B cell (primary cell): ENCODE results near the gene TET2. TPM values are rescaled to one million over a fixed set of nuclear protein-coding genes. Genes with fewer than 3 reads are reported as not detected.

Experiments used
- ATAC-seq: fragments of 200-7000 bp; cut with Tn5 transposase; one replicate; pipeline ENCODE4 v1.10.0; 2021; ENCODE audit warnings: low read depth, mild to moderate bottlenecking, moderate number of reproducible peaks, moderate library complexity
- CTCF ChIA-PET: fragments of 350-600 bp; sonication (Branson Sonifier 250); formaldehyde crosslinking; loops from one replicate; lab custom pipeline; 2021; ENCODE audit warnings: antibody characterized with exemption, inconsistent platforms; lab: Charles Lee
- POLR2A ChIA-PET: fragments of 350-600 bp; sonication (Branson Sonifier 250); formaldehyde crosslinking; loops from one replicate; lab custom pipeline; 2021; ENCODE audit warnings: antibody characterized with exemption; lab: Charles Lee
- DNase-seq: peaks from one replicate; pipeline ENCODE4 v3.0.0; 2013
- H2AFZ ChIP-seq: 2 replicates; pipeline ENCODE4 v1.6.1; 2012; ENCODE audit warnings: mild to moderate bottlenecking, low read depth, low read length; ENCODE audit not compliant: insufficient read depth, poor library complexity, severe bottlenecking
- H3K27ac ChIP-seq, 2 donors: 1 replicate in 1 of 2; 2 replicates in 1 of 2; pipeline ENCODE4 v1.5.1; 2012 to 2013; ENCODE audit warnings: low read length in 2 of 2, mild to moderate bottlenecking in 2 of 2, moderate library complexity in 1 of 2
- H3K27me3 ChIP-seq, 4 experiments: fragments of 200-600 bp in 1 of 4; sonication (generic) in 1 of 4; replicated peaks in 1 of 4; 1 replicate in 2 of 4; 2 replicates in 2 of 4; pipeline versions ENCODE4 v1.6.1 to v1.7.0; 2013 to 2016; ENCODE audit warnings: low read length in 3 of 4, mild to moderate bottlenecking in 2 of 4, mixed read lengths in 1 of 4, moderate library complexity in 1 of 4; ENCODE audit not compliant: insufficient read depth in 4 of 4, control insufficient read depth in 3 of 4; ENCODE audit errors: control extremely low read depth in 1 of 4
- H3K36me3 ChIP-seq, 2 experiments: replicated peaks in 1 of 2; 1 replicate in 1 of 2; 2 replicates in 1 of 2; pipeline versions ENCODE4 v1.6.1 to v1.7.1; 2013; ENCODE audit warnings: low read length in 1 of 2; ENCODE audit not compliant: insufficient read depth in 2 of 2, control insufficient read depth in 1 of 2; ENCODE audit errors: control extremely low read depth in 1 of 2, extremely low read depth in 1 of 2
- H3K4me1 ChIP-seq, 2 donors: fragments of 200-600 bp in 1 of 2; sonication (generic) in 1 of 2; 1 replicate in 1 of 2; 2 replicates in 1 of 2; pipeline versions ENCODE4 v1.5.1 to v1.6.1; 2013 to 2017; ENCODE audit warnings: low read length in 2 of 2; ENCODE audit not compliant: control insufficient read depth in 2 of 2, insufficient read depth in 2 of 2
- H3K4me2 ChIP-seq: replicated peaks from 2 replicates; pipeline ENCODE3; 2012; ENCODE audit warnings: mild to moderate bottlenecking, low read depth, low read length; ENCODE audit not compliant: poor library complexity, severe bottlenecking
- H3K4me3 ChIP-seq, 5 experiments: fragments of 200-600 bp in 1 of 5; sonication (generic) in 1 of 5; 1 replicate in 3 of 5; 2 replicates in 2 of 5; pipeline versions ENCODE4 v1.5.1 to v1.7.0; 2011 to 2016; ENCODE audit warnings: low read length in 4 of 5, mild to moderate bottlenecking in 4 of 5, low read depth in 2 of 5, control low read depth in 1 of 5, moderate library complexity in 1 of 5; ENCODE audit not compliant: insufficient read depth in 1 of 5; ENCODE audit errors: control extremely low read depth in 1 of 5, extremely low read depth in 1 of 5
- H3K79me2 ChIP-seq: fragments of 200-600 bp; sonication (generic); one replicate; pipeline ENCODE4 v1.6.0; 2016; ENCODE audit warnings: low read length; ENCODE audit not compliant: control insufficient read depth, insufficient read depth
- H3K9ac ChIP-seq: fragments of 200-600 bp; sonication (generic); 2 replicates; pipeline ENCODE4 v1.6.1; 2017; ENCODE audit warnings: mild to moderate bottlenecking, low read length, moderate library complexity
- H3K9me3 ChIP-seq, 3 donors: one replicate each; pipeline versions ENCODE4 v1.6.1 to v1.7.1; 2013; ENCODE audit warnings: low read length in 2 of 3; ENCODE audit not compliant: control insufficient read depth in 2 of 3, insufficient read depth in 1 of 3; ENCODE audit errors: control extremely low read depth in 1 of 3
- H4K20me1 ChIP-seq: 2 replicates; pipeline ENCODE4 v1.6.0; 2012; ENCODE audit warnings: mild to moderate bottlenecking, low read length; ENCODE audit not compliant: insufficient read depth, control insufficient read depth, poor library complexity, severe bottlenecking
- H3K27ac Mint-ChIP-seq: one replicate; pipeline ENCODE4 v1.8.0; 2021; ENCODE audit warnings: mixed read lengths
- H3K27me3 Mint-ChIP-seq: one replicate; pipeline ENCODE4 v1.8.0; 2021; ENCODE audit warnings: mixed read lengths
- H3K4me1 Mint-ChIP-seq: one replicate; pipeline ENCODE4 v1.8.0; 2021; ENCODE audit warnings: mixed read lengths
- H3K4me3 Mint-ChIP-seq: one replicate; pipeline ENCODE4 v1.8.0; 2021; ENCODE audit warnings: mixed read lengths
- H3K9me3 Mint-ChIP-seq: one replicate; pipeline ENCODE4 v1.8.0; 2022; ENCODE audit warnings: mixed read lengths; ENCODE audit not compliant: insufficient read depth
- EZH2 ChIP-seq: IDR thresholded peaks from 2 replicates; pipeline ENCODE4 v1.6.1; 2012; ENCODE audit warnings: borderline replicate concordance, low read depth, mild to moderate bottlenecking, moderate library complexity, low read length; ENCODE audit not compliant: insufficient read depth, poor library complexity, severe bottlenecking
- WGBS: methylation state at CpG from one replicate; pipeline ENCODE4 v1.1.5; 2013; ENCODE audit warnings: missing lambda C conversion rate; ENCODE audit not compliant: insufficient coverage; 5-methylcytosine and 5-hydroxymethylcytosine counted together
- intact Hi-C: fragments of 100-400 bp; cut with micrococcal nuclease; formaldehyde crosslinking; loops from one replicate; pipeline ENCODE4 v1.10.0; 2022
- polyA plus RNA-seq: library from polyadenylated mRNA; depleted of rRNA; stranded (reverse); fragments of >200 nt; gene quantifications from 2 replicates; pipeline ENCODE4 v1.2.3, GENCODE V29; 2012
- total RNA-seq, 2 donors: library from RNA; stranded (reverse); fragments of 120-200 nt in 1 of 2; gene quantifications; 1 replicate in 1 of 2; 2 replicates in 1 of 2; pipeline versions ENCODE4 v1.2.3 to v1.2.4, GENCODE V29; 2013 to 2022
- TF ChIP-seq, protein P1 (sequence below): fragments of 200-600 bp; IDR thresholded peaks from one replicate; pipeline ENCODE4 v1.8.0; 2022; ENCODE audit warnings: antibody characterized with exemption, mild to moderate bottlenecking

TET2 gene
- total and polyA plus RNA-seq, 2 donors (not counting 1 experiment from before 2014, with no cell fraction given), result 7.1 to 56.8 TPM

DNA sequence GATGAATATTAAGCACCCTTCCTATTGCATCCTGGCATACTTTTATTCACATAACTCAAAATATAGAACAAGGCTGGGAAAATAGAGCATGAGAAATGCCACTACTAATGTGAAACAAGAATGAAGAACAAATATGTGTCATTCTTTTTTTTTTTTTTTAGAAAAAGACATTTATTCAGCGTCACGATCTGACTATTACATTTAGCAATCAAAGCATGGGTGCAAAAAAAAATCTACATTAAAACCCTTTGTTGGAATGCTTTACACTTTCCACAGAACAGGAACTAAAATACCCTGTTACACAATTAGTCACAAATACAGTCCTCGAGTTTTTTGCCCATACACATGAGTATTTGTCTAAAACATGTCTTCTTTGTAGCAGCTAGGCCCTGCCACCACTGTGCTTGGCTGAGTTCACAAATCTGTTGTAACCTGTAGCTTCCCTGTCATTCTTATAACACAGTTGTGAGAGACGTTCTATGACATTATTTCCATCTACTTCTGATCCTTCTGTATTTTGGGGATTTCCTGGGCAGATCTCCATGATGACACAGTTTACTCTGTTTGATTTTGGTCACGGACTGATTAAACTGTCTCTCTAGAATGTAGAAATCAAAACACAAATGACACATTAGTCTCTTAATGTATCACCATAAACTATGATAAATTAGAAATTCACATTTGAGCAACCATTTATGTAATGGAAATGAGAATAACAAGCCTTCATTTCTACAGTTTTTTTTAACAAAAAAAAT, 9.4 kb upstream of the TET2 start:
- Histone ChIP-seq H2AFZ (no peak overlapping the region), H3K79me2 (no peaks in the 10 kb centered on the region), H4K20me1 (no peaks in the 10 kb centered on the region), H3K4me3 (no peak overlapping the region), H3K27ac (no peak overlapping the region), H3K9me3 (no peaks in the 10 kb centered on the region), H3K36me3 (no peaks in the 10 kb centered on the region), H3K4me1 (peaks cover 0 to 5% of the 10 kb centered on the region in 2 donors), H3K9ac (no peak overlapping the region), H3K27me3 (no peaks in the 10 kb centered on the region), H3K4me2 (no peak overlapping the region)
- TF ChIP-seq, protein P1, sequence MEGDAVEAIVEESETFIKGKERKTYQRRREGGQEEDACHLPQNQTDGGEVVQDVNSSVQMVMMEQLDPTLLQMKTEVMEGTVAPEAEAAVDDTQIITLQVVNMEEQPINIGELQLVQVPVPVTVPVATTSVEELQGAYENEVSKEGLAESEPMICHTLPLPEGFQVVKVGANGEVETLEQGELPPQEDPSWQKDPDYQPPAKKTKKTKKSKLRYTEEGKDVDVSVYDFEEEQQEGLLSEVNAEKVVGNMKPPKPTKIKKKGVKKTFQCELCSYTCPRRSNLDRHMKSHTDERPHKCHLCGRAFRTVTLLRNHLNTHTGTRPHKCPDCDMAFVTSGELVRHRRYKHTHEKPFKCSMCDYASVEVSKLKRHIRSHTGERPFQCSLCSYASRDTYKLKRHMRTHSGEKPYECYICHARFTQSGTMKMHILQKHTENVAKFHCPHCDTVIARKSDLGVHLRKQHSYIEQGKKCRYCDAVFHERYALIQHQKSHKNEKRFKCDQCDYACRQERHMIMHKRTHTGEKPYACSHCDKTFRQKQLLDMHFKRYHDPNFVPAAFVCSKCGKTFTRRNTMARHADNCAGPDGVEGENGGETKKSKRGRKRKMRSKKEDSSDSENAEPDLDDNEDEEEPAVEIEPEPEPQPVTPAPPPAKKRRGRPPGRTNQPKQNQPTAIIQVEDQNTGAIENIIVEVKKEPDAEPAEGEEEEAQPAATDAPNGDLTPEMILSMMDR, result no peak
- no peak for TF ChIP-seq EZH2
- DNase-seq, result no peak
- CTCF ChIA-PET, result interaction anchor here (1.4 to 1.6 kb wide), 2 partner anchors 60 to 336 kb away, joined by 4 read pairs; partner anchors contain the start of gene PPA2
- no peak overlapping the region for H3K4me3 Mint-ChIP-seq
- POLR2A ChIA-PET, result no interaction called here
- no peak for ATAC-seq
- H3K9me3 Mint-ChIP-seq, result no peaks in the 10 kb centered on the region
- intact Hi-C loops, result no loop called here
- no peak overlapping the region for H3K27ac Mint-ChIP-seq
- H3K4me1 Mint-ChIP-seq, result no peaks in the 10 kb centered on the region
- no peaks in the 10 kb centered on the region for H3K27me3 Mint-ChIP-seq
- no CpG with 5 or more reads among the region's 5 CpGs for WGBS

GRCh38 chr4:105139646-105140045, 7.0 kb upstream of the TET2 start:
- no peaks in the 10 kb centered on the region for H3K36me3 ChIP-seq
- Mint-ChIP-seq H3K4me1 (peaks cover 1% of the 10 kb centered on the region), H3K9me3 (no peaks in the 10 kb centered on the region), H3K4me3 (no peak overlapping the region), H3K27me3 (no peaks in the 10 kb centered on the region), H3K27ac (no peak overlapping the region)
- no peak overlapping the region for H3K4me3 ChIP-seq
- no peak overlapping the region for H2AFZ ChIP-seq
- intact Hi-C loops, result loop anchor here (10.0 kb wide), 1 partner anchor 205 kb away; no protein-coding TSS in a partner anchor
- no peak overlapping the region for H3K27ac ChIP-seq
- no peak for ATAC-seq
- H3K79me2 ChIP-seq, result no peaks in the 10 kb centered on the region
- CTCF ChIA-PET, result interaction anchor here (1.3 to 6.6 kb wide), 7 partner anchors 12 to 582 kb away, joined by 3 to 79 read pairs (median 4); partner anchors contain the start of gene PPA2
- no peaks in the 10 kb centered on the region for H3K27me3 ChIP-seq
- TF ChIP-seq, protein P1, result no peak
- no peak for TF ChIP-seq EZH2
- no peak overlapping the region for H3K4me2 ChIP-seq
- peaks cover 0 to 5% of the 10 kb centered on the region in 2 donors for H3K4me1 ChIP-seq
- H4K20me1 ChIP-seq, result no peaks in the 10 kb centered on the region
- WGBS, result no CpG with 5 or more reads among the region's 1 CpG
- DNase-seq, result no peak
- POLR2A ChIA-PET, result no interaction called here
- no peak overlapping the region for H3K9ac ChIP-seq
- no peaks in the 10 kb centered on the region for H3K9me3 ChIP-seq
